HepG2 (cell line): ENCODE data around the gene PYGL. TPM values are rescaled to one million over a fixed set of nuclear protein-coding genes. Genes with fewer than 3 reads are reported as not detected.

ENCODE experiments used
- ATF6 ChIP-seq: sonication (generic); formaldehyde crosslinking; conservative IDR thresholded peaks from 2 replicates; pipeline ENCODE4 v1.4.0; 2020; ENCODE audit warnings: missing genetic modification reagents
- CTCF ChIP-seq: sonication (generic); formaldehyde crosslinking; IDR thresholded peaks from 2 replicates; pipeline ENCODE4 v1.5.0; 2020; ENCODE audit warnings: mild to moderate bottlenecking, missing genetic modification reagents, moderate library complexity
- HDAC1 ChIP-seq: sonication (generic); formaldehyde crosslinking; IDR thresholded peaks from 2 replicates; pipeline ENCODE4 v1.5.1; 2020; ENCODE audit warnings: mild to moderate bottlenecking, missing genetic modification reagents
- HOXA5 ChIP-seq: sonication (generic); formaldehyde crosslinking; IDR thresholded peaks from 2 replicates; pipeline ENCODE4 v1.4.0; 2020; ENCODE audit warnings: missing genetic modification reagents
- KLF6 ChIP-seq: IDR thresholded peaks from 2 replicates; pipeline ENCODE4 v1.8.0; 2016; ENCODE audit warnings: missing biosample characterization, missing genetic modification reagents
- MEIS1 ChIP-seq: sonication (generic); formaldehyde crosslinking; IDR thresholded peaks from 2 replicates; pipeline ENCODE4 v1.9.0; 2021; ENCODE audit warnings: mild to moderate bottlenecking, missing genetic modification reagents, moderate library complexity, borderline replicate concordance
- PRDM10 ChIP-seq: sonication (generic); formaldehyde crosslinking; IDR thresholded peaks from 2 replicates; pipeline ENCODE4 v1.4.0; 2020; ENCODE audit warnings: low read depth, missing genetic modification reagents
- RNF2 ChIP-seq: fragments of 450-650 bp; conservative IDR thresholded peaks from 2 replicates; pipeline ENCODE4 v1.6.1; 2016; ENCODE audit warnings: low read depth
- SNAPC2 ChIP-seq: sonication (generic); formaldehyde crosslinking; IDR thresholded peaks from 2 replicates; pipeline ENCODE4 v1.8.1; 2022; ENCODE audit warnings: mild to moderate bottlenecking, missing genetic modification reagents
- SRSF1 ChIP-seq: fragments of 200-400 bp; formaldehyde crosslinking; optimal IDR thresholded peaks from 2 replicates; pipeline ENCODE3; 2017; ENCODE audit warnings: mild to moderate bottlenecking, low read depth, low read length, moderate library complexity
- TBX2 ChIP-seq: sonication (generic); formaldehyde crosslinking; IDR thresholded peaks from 2 replicates; pipeline ENCODE4 v1.5.0; 2020; ENCODE audit warnings: missing genetic modification reagents, mild to moderate bottlenecking, borderline replicate concordance
- ZBTB44 ChIP-seq: sonication (generic); formaldehyde crosslinking; IDR thresholded peaks from 2 replicates; pipeline ENCODE4 v1.4.0; 2020; ENCODE audit warnings: missing genetic modification reagents
- ZFYVE20 ChIP-seq: sonication (generic); formaldehyde crosslinking; IDR thresholded peaks from 2 replicates; pipeline ENCODE4 v1.8.0; 2023; ENCODE audit warnings: low read depth, mild to moderate bottlenecking, moderate library complexity, missing genetic modification reagents, borderline replicate concordance
- ZNF326 ChIP-seq: sonication (generic); formaldehyde crosslinking; IDR thresholded peaks from 2 replicates; pipeline ENCODE4 v1.4.0; 2020; ENCODE audit warnings: missing genetic modification reagents, borderline replicate concordance
- ZNF512 ChIP-seq: sonication (generic); formaldehyde crosslinking; IDR thresholded peaks from 2 replicates; pipeline ENCODE4 v1.4.0; 2020; ENCODE audit warnings: mild to moderate bottlenecking, missing genetic modification reagents
- ZNF776 ChIP-seq: sonication (generic); formaldehyde crosslinking; IDR thresholded peaks from 2 replicates; pipeline ENCODE4 v1.4.0; 2020; ENCODE audit warnings: mild to moderate bottlenecking, missing genetic modification reagents
- polyA plus RNA-seq, 8 experiments: library from polyadenylated mRNA; depleted of rRNA in 3 of 8; stranded (reverse) in 7 of 8; unstranded in 1 of 8; fragments of >200 nt; fragmentation: Illumina TruSeq in 4 of 8; extraction: Trizol in 4 of 8; gene quantifications; 2 replicates each; pipeline versions ENCODE4 v1.2.1 to v1.2.3, GENCODE V29; 2011 to 2016; ENCODE audit warnings: low read depth in 4 of 8, missing spikeins in 1 of 8, mixed read lengths in 1 of 8; ENCODE audit not compliant: insufficient read depth in 1 of 8
- total RNA-seq, 5 experiments: library from RNA; depleted of rRNA; stranded (reverse); fragments of >200 nt; fragmentation: Illumina TruSeq; extraction: Trizol; gene quantifications; 2 replicates each; pipeline ENCODE4 v1.2.3, GENCODE V29; 2016; ENCODE audit warnings: low read depth in 1 of 5

PYGL gene
- total and polyA plus RNA-seq, 2 of the 13 experiments (the other 11 are each of a cell fraction or from before 2014, with no cell fraction given): 98.4 to 110 TPM

GRCh38 chr14:50943943-50944646, at the start of gene PYGL (continued):
- TF ChIP-seq ZFYVE20 (CRISPR knock-in tag): no peak
- TF ChIP-seq KLF6 (CRISPR knock-in tag): no peak; the same call in 1 of the 2 replicates
- peak; percentile 75 for TF ChIP-seq HDAC1
- 0 out of 2 replicates have a peak, but pooled peaks have one; percentile 50 for TF ChIP-seq SNAPC2
- TF ChIP-seq ZNF512 (CRISPR knock-in tag): no peak
- TF ChIP-seq ZNF776 (CRISPR knock-in tag): peak; percentile 90; the same call in 1 of the 2 replicates
- no peak for TF ChIP-seq ZNF326 (CRISPR knock-in tag)
- peak; percentile 61 for TF ChIP-seq CTCF (CRISPR knock-in tag)
- TF ChIP-seq MEIS1 (CRISPR knock-in tag): no peak
- TF ChIP-seq RNF2: no peak
- TF ChIP-seq PRDM10 (CRISPR knock-in tag): no peak
- no peak for TF ChIP-seq ATF6
- no peak for TF ChIP-seq ZBTB44
- TF ChIP-seq TBX2: peak; percentile 77
- no peak for TF ChIP-seq HOXA5 (CRISPR knock-in tag)
- no peak for TF ChIP-seq SRSF1
